Stimulated activated naive CD8-positive, alpha-beta T cell treated with anti-CD3 and anti-CD28 coated beads, Interleukin-15, Interleukin-2, amounts not matched to agents 100 U/mL and 50 U/mL, for 24 hours (primary cell): ENCODE data around the gene NRROS.
"Not testable (repeated sequence)": the region's sequence is repeated elsewhere in the genome, so short reads cannot be mapped to it uniquely, and the experiment has no call there.

Experiments
- ATAC-seq: fragments of 150-1000 bp; cut with Tn5 transposase; one replicate; pipeline ENCODE4 v1.10.0; 2021
- DNase-seq: peaks from one replicate; pipeline ENCODE4 v3.0.0; 2021

Gene NRROS

GRCh38 chr3:196639483-196640296 is at the start of gene NRROS:
NRROS (plus strand) TSS chr3:196639694; CDS start chr3:196654540, 14,846 bp downstream.
- peak; percentile 64 for ATAC-seq
- peak; percentile 77 for DNase-seq

- DNase-seq (no peak), ATAC-seq (no peak)
Measured at GRCh38 chr3:196590279-196590678, 49.2 kb upstream of the NRROS start.

GRCh38 chr3:196596355-196596754 is 43.1 kb upstream of the NRROS start:
- ATAC-seq (peak; percentile 19), DNase-seq (no peak)

GRCh38 chr3:196597971-196598733 is 41.3 kb upstream of the NRROS start:
- peak; percentile 31 for DNase-seq
- ATAC-seq: not testable (repeated sequence)

GRCh38 chr3:196599734-196600128 is 39.8 kb upstream of the NRROS start:
- ATAC-seq (no peak), DNase-seq (no peak)

- DNase-seq (no peak), ATAC-seq (no peak)
Measured at GRCh38 chr3:196600359-196600758, 39.1 kb upstream of the NRROS start.

GRCh38 chr3:196602673-196603072 is 36.8 kb upstream of the NRROS start:
- DNase-seq: no peak
- ATAC-seq: no peak

- ATAC-seq (no peak), DNase-seq (no peak)
Measured at GRCh38 chr3:196603683-196604082, 35.8 kb upstream of the NRROS start.

- peak; percentile 33 for ATAC-seq
- DNase-seq: peak; percentile 40
Measured at GRCh38 chr3:196604548-196604947, 34.9 kb upstream of the NRROS start.

- ATAC-seq (no peak), DNase-seq (no peak)
Measured at GRCh38 chr3:196608693-196609092, 30.8 kb upstream of the NRROS start.

GRCh38 chr3:196609343-196609775 is 30.1 kb upstream of the NRROS start:
- DNase-seq: peak; percentile 99

GRCh38 chr3:196609805-196610515 is 29.5 kb upstream of the NRROS start:
- ATAC-seq (peak; percentile 29), DNase-seq (no peak)

More at GRCh38 chr3:196609343-196609775, 30.1 kb upstream of the NRROS start:
- ATAC-seq: peak; percentile 94

GRCh38 chr3:196611761-196612483 is 27.6 kb upstream of the NRROS start:
- ATAC-seq: no peak
- no peak for DNase-seq

- DNase-seq, ATAC-seq: not testable (repeated sequence)
Measured at GRCh38 chr3:196615234-196615633, 24.3 kb upstream of the NRROS start.

GRCh38 chr3:196617256-196617655 is 22.2 kb upstream of the NRROS start:
- DNase-seq (no peak), ATAC-seq (no peak)

- no peak for DNase-seq
- no peak for ATAC-seq
Measured at GRCh38 chr3:196619223-196619622, 20.3 kb upstream of the NRROS start.

GRCh38 chr3:196619627-196620026 is 19.9 kb upstream of the NRROS start:
- not testable (repeated sequence) for DNase-seq, ATAC-seq

GRCh38 chr3:196620161-196620604 is 19.3 kb upstream of the NRROS start:
- DNase-seq: peak; percentile 47
- peak; percentile 50 for ATAC-seq

- DNase-seq: no peak
- no peak for ATAC-seq
Measured at GRCh38 chr3:196620684-196621083, 18.8 kb upstream of the NRROS start.

GRCh38 chr3:196621611-196622010 is 17.9 kb upstream of the NRROS start:
- DNase-seq: no peak
- ATAC-seq: no peak

- DNase-seq (peak; percentile 62), ATAC-seq (peak; percentile 58)
Measured at GRCh38 chr3:196624067-196624790, 15.3 kb upstream of the NRROS start.
